Measurements from ENCODE around the gene RAB3D. TPM values are rescaled to one million over a fixed set of nuclear protein-coding genes. Genes with fewer than 3 reads are reported as not detected.
"Not testable (repeated sequence)": the region's sequence is repeated elsewhere in the genome, so short reads cannot be mapped to it uniquely, and the experiment has no call there.

The RAB3D gene
- total RNA-seq, 1 experiment from 2014 or later = 28.9 TPM

DNA sequence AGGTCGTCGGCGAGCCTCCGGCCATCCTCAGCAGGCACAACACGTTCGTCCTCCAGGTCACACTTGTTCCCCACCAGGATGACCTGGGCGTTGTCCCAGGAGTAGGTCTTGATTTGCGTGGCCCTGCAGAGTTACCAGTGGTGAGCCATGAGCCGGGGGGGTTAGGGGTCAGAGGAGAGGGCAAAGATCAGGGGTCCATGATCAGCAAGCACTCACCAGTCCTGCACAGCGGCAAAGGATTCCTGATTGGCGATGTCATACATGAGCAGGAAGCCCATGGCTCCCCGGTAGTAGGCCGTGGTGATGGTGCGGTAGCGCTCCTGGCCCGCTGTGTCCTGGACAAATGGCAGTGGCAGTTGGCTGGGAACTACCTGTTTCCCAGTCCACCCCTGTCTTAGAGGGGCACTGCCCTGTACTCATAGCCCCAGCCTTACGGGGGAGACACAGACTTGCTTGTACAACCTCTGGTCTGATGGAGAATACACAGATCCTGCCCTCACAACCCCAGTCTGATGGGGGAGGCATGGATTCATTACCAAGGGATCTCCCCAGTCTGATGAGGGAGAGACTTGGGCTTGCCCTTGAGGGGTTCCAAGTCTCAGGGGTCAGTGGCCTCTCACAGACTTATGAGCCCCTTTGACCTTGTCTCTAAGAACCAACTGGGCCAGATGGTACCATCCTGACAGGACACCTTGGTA, 3.9 kb downstream of the RAB3D start:
- ATAC-seq = no peak
- no TSS peak for BruUV-seq (replicated peaks)
- no peak for DNase-seq (ENCODE audit: low read depth, low spot score)
- Histone ChIP-seq H3K9me2 (ENCODE audit: insufficient read depth) (no peaks in the 10 kb centered on the region), H4K20me1 (ENCODE audit: insufficient read depth) (no peaks in the 10 kb centered on the region), H3K27ac (ENCODE audit: low read depth, low read length) (no peak overlapping the region), H3K4me3 (replicated peaks in 1 of 2; ENCODE audit: low read depth in 1 of 2, low read length in 2 of 2) (no peak overlapping the region), H3K79me2 (ENCODE audit: insufficient read depth, low read length) (no peaks in the 10 kb centered on the region), H3K4me1 (ENCODE audit: control insufficient read depth in 1 of 2, insufficient read depth in 2 of 2, low read length in 2 of 2) (peaks cover 6 to 18% of the 10 kb centered on the region in 2 experiments), H2AFZ (ENCODE audit: low read depth, low read length, poor library complexity, severe bottlenecking) (no peak overlapping the region), H3K9me3 (ENCODE audit: control insufficient read depth in 1 of 2, insufficient read depth in 1 of 2, low read depth in 1 of 2, low read length in 2 of 2) (no peaks in the 10 kb centered on the region), H3K9ac (ENCODE audit: low read length) (no peak overlapping the region), H3K36me3 (ENCODE audit: control insufficient read depth in 1 of 2, insufficient read depth in 2 of 2, low read length in 2 of 2) (peaks cover 7 to 16% of the 10 kb centered on the region in 2 experiments), H3K27me3 (ENCODE audit: insufficient read depth, low read length) (no peaks in the 10 kb centered on the region), H3K4me2 (ENCODE audit: low read length) (no peak overlapping the region)
- ChIA-PET CTCF (no interaction called here), POLR2A (no interaction called here), RAD21 (ENCODE audit: low non-redundant PET in 1 of 2, low total read pairs in 2 of 2, uncharacterized antibody in 2 of 2, unreplicated experiment in 2 of 2) (no interaction called here)
- intact Hi-C loops (cut with micrococcal nuclease) = no loop called here
- TF ChIP-seq, protein P1, sequence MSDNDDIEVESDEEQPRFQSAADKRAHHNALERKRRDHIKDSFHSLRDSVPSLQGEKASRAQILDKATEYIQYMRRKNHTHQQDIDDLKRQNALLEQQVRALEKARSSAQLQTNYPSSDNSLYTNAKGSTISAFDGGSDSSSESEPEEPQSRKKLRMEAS (IDR thresholded peaks at IDR 0.05) = no peak
- TF ChIP-seq, protein P2, sequence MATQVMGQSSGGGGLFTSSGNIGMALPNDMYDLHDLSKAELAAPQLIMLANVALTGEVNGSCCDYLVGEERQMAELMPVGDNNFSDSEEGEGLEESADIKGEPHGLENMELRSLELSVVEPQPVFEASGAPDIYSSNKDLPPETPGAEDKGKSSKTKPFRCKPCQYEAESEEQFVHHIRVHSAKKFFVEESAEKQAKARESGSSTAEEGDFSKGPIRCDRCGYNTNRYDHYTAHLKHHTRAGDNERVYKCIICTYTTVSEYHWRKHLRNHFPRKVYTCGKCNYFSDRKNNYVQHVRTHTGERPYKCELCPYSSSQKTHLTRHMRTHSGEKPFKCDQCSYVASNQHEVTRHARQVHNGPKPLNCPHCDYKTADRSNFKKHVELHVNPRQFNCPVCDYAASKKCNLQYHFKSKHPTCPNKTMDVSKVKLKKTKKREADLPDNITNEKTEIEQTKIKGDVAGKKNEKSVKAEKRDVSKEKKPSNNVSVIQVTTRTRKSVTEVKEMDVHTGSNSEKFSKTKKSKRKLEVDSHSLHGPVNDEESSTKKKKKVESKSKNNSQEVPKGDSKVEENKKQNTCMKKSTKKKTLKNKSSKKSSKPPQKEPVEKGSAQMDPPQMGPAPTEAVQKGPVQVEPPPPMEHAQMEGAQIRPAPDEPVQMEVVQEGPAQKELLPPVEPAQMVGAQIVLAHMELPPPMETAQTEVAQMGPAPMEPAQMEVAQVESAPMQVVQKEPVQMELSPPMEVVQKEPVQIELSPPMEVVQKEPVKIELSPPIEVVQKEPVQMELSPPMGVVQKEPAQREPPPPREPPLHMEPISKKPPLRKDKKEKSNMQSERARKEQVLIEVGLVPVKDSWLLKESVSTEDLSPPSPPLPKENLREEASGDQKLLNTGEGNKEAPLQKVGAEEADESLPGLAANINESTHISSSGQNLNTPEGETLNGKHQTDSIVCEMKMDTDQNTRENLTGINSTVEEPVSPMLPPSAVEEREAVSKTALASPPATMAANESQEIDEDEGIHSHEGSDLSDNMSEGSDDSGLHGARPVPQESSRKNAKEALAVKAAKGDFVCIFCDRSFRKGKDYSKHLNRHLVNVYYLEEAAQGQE (IDR thresholded peaks at IDR 0.05; ENCODE audit: low read depth) = no peak
- TF ChIP-seq EZH2 (IDR thresholded peaks at IDR 0.05) (no peak), TCF7L2 (IDR thresholded peaks at IDR 0.05; ENCODE audit: borderline replicate concordance, extremely low read depth, insufficient read depth, insufficient read length) (no peak), ATF3 (IDR thresholded peaks at IDR 0.05) (no peak)
- TF ChIP-seq, protein P3, sequence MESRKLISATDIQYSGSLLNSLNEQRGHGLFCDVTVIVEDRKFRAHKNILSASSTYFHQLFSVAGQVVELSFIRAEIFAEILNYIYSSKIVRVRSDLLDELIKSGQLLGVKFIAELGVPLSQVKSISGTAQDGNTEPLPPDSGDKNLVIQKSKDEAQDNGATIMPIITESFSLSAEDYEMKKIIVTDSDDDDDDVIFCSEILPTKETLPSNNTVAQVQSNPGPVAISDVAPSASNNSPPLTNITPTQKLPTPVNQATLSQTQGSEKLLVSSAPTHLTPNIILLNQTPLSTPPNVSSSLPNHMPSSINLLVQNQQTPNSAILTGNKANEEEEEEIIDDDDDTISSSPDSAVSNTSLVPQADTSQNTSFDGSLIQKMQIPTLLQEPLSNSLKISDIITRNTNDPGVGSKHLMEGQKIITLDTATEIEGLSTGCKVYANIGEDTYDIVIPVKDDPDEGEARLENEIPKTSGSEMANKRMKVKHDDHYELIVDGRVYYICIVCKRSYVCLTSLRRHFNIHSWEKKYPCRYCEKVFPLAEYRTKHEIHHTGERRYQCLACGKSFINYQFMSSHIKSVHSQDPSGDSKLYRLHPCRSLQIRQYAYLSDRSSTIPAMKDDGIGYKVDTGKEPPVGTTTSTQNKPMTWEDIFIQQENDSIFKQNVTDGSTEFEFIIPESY (IDR thresholded peaks at IDR 0.05; ENCODE audit: extremely low read depth, insufficient replicate concordance, low read length) = no peak

GRCh38 chr19:11333838-11334237, 5.6 kb downstream of the RAB3D start:
- CTCF ChIA-PET; BruUV-seq (replicated peaks); DNase-seq (ENCODE audit: low read depth, low spot score); H3K9me2 ChIP-seq (ENCODE audit: insufficient read depth); H3K4me2 ChIP-seq (ENCODE audit: low read length); H3K4me3 ChIP-seq (replicated peaks in 1 of 2; ENCODE audit: low read depth in 1 of 2, low read length in 2 of 2); H3K79me2 ChIP-seq (ENCODE audit: insufficient read depth, low read length); H3K9ac ChIP-seq (ENCODE audit: low read length); H3K27me3 ChIP-seq (ENCODE audit: insufficient read depth, low read length); H3K27ac ChIP-seq (ENCODE audit: low read depth, low read length); H3K9me3 ChIP-seq (ENCODE audit: control insufficient read depth in 1 of 2, insufficient read depth in 1 of 2, low read depth in 1 of 2, low read length in 2 of 2); H3K4me1 ChIP-seq (ENCODE audit: control insufficient read depth in 1 of 2, insufficient read depth in 2 of 2, low read length in 2 of 2); intact Hi-C loops (cut with micrococcal nuclease); RAD21 ChIA-PET (ENCODE audit: low non-redundant PET in 1 of 2, low total read pairs in 2 of 2, uncharacterized antibody in 2 of 2, unreplicated experiment in 2 of 2); H2AFZ ChIP-seq (ENCODE audit: low read depth, low read length, poor library complexity, severe bottlenecking); H4K20me1 ChIP-seq (ENCODE audit: insufficient read depth); POLR2A ChIA-PET: not testable (repeated sequence)
- peaks cover 7 to 16% of the 10 kb centered on the region in 2 experiments for H3K36me3 ChIP-seq (ENCODE audit: control insufficient read depth in 1 of 2, insufficient read depth in 2 of 2, low read length in 2 of 2)
- 0 out of 2 replicates have a peak, but pooled peaks have one; percentile 20 for ATAC-seq

Measured in HCT116 (cell line).